ENCODE measurements around the gene CDKN1C.
"Not testable (repeated sequence)": the region's sequence is repeated elsewhere in the genome, so short reads cannot be mapped to it uniquely, and the experiment has no call there.

CDKN1C gene

GRCh38 chr11:2922655-2923054, 37.1 kb upstream of the CDKN1C start:
- DNase-seq: no peak

GRCh38 chr11:2921742-2922493, 36.3 kb upstream of the CDKN1C start:
- no peak for DNase-seq

- no peak for DNase-seq
These were observed 35.7 kb upstream of the CDKN1C start for GRCh38 chr11:2921261-2921660.

- no peak for DNase-seq
These were observed 34.8 kb upstream of the CDKN1C start for GRCh38 chr11:2920343-2920742.

GRCh38 chr11:2919837-2920236, 34.3 kb upstream of the CDKN1C start:
- DNase-seq: no peak

- no peak for DNase-seq
These were observed 33.6 kb upstream of the CDKN1C start for GRCh38 chr11:2919188-2919587.

GRCh38 chr11:2917842-2918490, 32.4 kb upstream of the CDKN1C start:
- DNase-seq: no peak

- DNase-seq: no peak
These were observed 31.5 kb upstream of the CDKN1C start for GRCh38 chr11:2916892-2917645.

- DNase-seq: no peak
These were observed 30.7 kb upstream of the CDKN1C start for GRCh38 chr11:2916114-2916891.

- no peak for DNase-seq
These were observed 29.9 kb upstream of the CDKN1C start for GRCh38 chr11:2915473-2915872.

GRCh38 chr11:2914455-2915195, 29.1 kb upstream of the CDKN1C start:
- no peak for DNase-seq

GRCh38 chr11:2913776-2914175, 28.2 kb upstream of the CDKN1C start:
- no peak for DNase-seq

- DNase-seq: peak; percentile 86
These were observed 27.4 kb upstream of the CDKN1C start for GRCh38 chr11:2913019-2913431.

GRCh38 chr11:2912498-2912897, 26.9 kb upstream of the CDKN1C start:
- DNase-seq: peak; percentile 98

- no peak for DNase-seq
These were observed 26.3 kb upstream of the CDKN1C start for GRCh38 chr11:2911785-2912391.

GRCh38 chr11:2911088-2911784, 25.7 kb upstream of the CDKN1C start:
- no peak for DNase-seq

GRCh38 chr11:2910401-2910955, 24.9 kb upstream of the CDKN1C start:
- DNase-seq: no peak

GRCh38 chr11:2909133-2909902, 23.7 kb upstream of the CDKN1C start:
- no peak for DNase-seq

- no peak for DNase-seq
These were observed 22.6 kb upstream of the CDKN1C start for GRCh38 chr11:2908130-2908529.

GRCh38 chr11:2905299-2905698, 19.7 kb upstream of the CDKN1C start:
- DNase-seq: not testable (repeated sequence)
